ENCODE measurements around the gene LDLRAD3.

GRCh38 chr11:36218283-36218921 is 274.5 kb downstream of the LDLRAD3 start:
- TF ChIP-seq LEF1 (IDR thresholded peaks at IDR 0.05; ENCODE audit: borderline replicate concordance) (no peak), PKNOX1 (IDR thresholded peaks at IDR 0.05) (no peak)

Measured in HEK293T (cell line).